NCI-H2196 treated with DMSO at 0.1 percent for 48 hours (cell line): ENCODE measurements around the gene GUCY1A2.
"Not testable (repeated sequence)": the region's sequence is repeated elsewhere in the genome, so short reads cannot be mapped to it uniquely, and the experiment has no call there.

Experiments used
- DNase-seq: peaks from one replicate; lab custom pipeline; 2025; ENCODE audit not compliant: unreplicated experiment; lab: John Stamatoyannopoulos, UW

The GUCY1A2 gene, protein sequence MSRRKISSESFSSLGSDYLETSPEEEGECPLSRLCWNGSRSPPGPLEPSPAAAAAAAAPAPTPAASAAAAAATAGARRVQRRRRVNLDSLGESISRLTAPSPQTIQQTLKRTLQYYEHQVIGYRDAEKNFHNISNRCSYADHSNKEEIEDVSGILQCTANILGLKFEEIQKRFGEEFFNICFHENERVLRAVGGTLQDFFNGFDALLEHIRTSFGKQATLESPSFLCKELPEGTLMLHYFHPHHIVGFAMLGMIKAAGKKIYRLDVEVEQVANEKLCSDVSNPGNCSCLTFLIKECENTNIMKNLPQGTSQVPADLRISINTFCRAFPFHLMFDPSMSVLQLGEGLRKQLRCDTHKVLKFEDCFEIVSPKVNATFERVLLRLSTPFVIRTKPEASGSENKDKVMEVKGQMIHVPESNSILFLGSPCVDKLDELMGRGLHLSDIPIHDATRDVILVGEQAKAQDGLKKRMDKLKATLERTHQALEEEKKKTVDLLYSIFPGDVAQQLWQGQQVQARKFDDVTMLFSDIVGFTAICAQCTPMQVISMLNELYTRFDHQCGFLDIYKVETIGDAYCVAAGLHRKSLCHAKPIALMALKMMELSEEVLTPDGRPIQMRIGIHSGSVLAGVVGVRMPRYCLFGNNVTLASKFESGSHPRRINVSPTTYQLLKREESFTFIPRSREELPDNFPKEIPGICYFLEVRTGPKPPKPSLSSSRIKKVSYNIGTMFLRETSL

DNA sequence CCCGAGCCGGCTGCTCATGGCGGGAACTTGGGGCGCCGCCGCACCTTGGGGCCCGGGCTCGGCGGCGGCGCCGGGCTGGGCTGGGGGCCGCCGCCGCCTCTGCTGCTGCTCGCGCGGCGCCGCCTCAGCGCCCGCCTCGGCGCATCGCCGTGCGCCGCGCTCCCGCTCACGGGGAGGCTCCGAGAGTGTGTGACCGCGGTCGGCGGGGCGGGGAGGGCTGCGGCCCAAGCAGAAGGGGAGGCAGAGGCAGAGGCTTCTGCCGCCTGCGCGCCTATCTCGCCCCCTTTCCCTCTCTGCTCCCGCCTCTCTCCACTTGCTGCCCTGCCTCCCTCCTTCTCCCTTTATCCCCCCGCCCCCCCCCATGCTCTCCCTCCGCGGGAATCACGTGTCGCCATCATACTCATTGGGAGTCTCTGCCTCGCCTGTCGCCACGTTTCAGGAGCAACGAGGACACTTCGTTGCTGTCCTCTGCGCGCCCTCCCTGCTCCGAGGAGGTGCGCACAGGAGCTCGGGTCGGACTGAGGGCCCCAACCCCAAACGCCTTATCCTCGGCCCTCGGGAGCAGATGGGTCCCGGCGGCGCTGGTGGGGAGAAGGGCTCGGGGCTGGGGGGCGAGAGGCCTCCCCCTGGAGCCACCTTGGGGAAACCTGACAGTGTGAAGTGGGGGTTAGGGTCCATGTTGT, at the start of gene GUCY1A2:
TSS of gene GUCY1A2 (minus strand) at position 258 of the 683 bp plus-strand sequence. CDS start 421 bp downstream, outside the sequence.
- DNase-seq: peak; percentile 27

DNA sequence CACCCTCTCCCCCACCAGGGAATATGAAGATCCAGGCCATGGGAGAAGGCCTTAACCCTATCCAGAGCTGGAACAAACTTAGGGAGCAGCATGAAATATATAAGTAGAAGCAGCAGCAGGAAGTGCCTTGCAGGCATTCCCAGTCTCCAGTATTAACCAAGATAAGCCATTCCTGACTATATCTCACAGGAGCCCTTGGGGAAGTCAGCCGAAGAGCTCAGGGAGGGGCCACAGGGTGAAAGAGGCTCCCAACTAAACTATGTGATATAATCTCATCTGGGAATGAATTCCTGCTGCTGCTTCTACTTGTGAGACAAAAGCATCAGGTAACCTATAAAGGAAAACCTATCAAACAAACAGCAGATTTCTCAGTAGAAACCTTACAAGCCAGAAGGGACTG, 36.1 kb upstream of the GUCY1A2 start:
- no peak for DNase-seq

DNA sequence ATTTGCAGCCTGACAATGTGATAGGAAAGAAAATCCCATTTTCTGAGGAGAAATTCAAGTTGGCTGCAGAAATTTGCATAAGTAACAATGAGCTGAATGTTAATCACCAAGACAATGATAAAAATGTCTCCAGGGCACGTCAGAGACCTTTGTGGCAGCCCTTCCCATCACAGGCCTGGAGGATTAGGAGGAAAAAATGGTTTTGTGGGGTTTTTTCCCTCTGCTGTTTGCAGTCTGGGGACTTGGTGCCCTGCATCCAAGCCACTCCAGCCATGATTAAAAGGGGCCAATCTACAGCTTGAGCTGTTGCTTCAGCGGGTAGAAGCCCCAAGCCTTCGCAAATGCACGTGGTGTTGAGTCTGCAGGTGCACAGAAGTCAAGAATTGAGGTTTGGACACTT, 33.1 kb upstream of the GUCY1A2 start:
- DNase-seq: not testable (repeated sequence)

DNA sequence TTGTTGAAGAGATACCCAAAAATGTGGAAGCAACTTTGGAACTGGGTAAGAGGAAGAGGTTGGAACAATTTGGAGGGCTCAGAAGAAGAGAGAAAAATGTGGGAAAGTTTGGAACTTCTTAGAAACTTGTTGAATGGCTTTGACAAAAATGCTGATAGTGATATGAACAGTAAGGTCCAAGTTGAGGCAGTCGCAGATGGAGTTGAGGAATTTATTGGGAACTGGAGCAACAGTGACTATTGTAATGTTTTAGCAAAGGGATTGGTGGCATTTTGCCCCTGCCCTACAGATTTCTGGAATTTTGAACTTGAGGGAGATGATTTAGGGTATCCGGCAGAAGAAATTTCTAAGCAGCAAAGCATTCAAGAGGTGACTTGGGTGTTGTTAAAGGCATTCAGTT, 32.6 kb upstream of the GUCY1A2 start:
- DNase-seq: not testable (repeated sequence)

DNA sequence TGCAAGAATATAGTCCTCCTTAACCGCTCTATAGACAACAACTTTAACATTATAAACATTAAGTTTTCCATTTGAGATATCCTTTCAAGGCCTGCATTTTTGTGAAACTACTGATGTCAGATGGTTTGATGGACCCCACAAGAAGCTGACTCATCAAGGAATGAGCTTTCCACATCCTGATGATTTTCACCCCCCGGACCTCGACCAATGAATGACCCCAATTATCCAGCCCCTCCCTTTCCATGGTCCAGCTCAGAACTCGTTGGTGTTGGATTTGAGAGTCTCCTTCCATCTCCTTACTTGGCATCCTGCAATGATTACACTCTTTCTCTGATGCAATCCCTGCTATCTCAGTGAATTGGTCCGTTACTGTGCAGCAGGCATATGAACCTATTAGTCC, 31.8 kb upstream of the GUCY1A2 start:
- DNase-seq: no peak

DNA sequence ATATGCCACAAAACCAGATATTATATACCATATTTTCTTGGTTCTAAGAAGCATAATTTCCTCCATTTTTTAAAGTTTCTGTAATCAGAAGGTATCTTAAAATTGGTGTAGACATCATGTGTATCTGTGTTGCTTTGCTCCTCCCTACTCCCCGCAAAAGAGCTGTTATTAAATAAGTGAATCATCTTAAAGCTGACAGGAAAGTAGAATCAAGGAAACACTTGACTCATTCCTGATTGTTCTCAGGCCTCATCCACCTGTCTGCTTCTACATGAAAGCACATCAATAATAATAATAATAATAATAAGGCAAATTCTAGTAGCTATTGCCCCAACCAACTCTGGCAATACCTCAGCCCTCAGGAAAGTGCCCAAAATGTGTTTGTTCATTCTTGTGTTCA, 26.2 kb upstream of the GUCY1A2 start:
- DNase-seq: no peak

DNA sequence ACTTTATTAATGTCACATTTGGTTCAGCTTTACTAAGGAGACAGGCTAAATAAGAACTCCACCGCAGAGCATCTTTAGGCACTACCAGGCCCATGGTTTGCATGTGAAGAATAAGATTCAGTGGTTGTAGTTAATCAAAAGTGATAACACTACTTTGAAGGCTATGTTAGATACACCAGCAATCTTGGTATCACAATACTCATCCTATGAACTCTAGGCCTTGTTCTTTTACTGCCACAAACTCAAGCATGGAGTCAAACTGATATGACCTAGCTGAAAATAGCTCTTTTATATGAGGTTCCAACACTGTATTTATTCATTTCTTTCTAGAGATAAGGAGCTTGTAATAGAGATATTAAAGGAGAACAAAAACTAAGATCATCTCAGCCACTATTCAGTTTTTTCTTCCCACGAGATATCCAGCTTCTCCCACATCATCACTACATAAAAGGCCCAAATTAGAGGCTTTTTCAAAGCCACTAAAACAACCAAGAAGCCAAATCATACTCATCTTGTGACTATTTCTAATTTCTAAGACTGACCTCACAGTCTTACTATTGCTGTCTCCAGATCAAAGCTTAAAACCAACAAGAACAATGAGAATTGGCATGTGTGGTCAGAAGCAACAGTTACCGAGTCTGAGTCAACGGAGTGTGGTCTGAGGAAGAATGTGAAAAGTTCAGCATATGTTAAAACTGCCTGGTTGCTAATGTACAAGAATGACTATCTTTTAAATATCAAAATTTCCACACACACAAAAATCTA, 25.1 kb upstream of the GUCY1A2 start:
- no peak for DNase-seq

DNA sequence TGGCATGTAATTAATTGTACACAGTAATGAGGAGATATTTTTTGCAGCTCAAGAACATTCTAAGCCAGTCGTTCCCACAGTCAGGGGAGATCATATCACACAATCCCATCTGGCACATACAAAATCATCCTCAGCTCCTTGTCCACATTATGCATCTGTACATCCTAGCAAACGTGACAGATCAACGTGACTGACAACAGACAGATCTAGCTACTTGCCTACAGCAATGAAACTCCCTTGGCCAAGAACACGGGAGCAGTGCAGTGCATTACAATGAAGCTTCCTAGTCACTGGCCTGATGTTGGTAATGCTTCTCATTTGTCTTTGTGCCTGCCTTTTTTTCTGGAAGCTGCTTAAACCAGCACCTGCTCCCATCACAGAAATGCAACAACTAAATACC, 24.5 kb upstream of the GUCY1A2 start:
- no peak for DNase-seq

DNA sequence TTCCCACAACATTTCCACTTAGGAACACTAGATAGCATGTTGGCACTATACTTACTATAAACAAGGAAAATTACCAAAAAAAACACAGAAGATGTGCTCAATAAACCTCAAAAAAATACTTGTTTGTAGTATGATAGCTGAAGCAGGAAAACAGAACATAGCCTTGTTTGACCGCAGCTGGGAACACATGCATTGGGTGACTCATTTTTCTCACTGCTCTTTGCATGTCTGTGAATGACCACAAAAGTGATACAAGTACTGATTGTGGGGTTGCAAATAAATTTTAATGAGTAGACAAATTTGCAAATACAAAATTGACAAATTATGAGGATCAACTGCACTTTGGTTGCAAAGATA, 22.8 kb upstream of the GUCY1A2 start:
- DNase-seq: no peak

DNA sequence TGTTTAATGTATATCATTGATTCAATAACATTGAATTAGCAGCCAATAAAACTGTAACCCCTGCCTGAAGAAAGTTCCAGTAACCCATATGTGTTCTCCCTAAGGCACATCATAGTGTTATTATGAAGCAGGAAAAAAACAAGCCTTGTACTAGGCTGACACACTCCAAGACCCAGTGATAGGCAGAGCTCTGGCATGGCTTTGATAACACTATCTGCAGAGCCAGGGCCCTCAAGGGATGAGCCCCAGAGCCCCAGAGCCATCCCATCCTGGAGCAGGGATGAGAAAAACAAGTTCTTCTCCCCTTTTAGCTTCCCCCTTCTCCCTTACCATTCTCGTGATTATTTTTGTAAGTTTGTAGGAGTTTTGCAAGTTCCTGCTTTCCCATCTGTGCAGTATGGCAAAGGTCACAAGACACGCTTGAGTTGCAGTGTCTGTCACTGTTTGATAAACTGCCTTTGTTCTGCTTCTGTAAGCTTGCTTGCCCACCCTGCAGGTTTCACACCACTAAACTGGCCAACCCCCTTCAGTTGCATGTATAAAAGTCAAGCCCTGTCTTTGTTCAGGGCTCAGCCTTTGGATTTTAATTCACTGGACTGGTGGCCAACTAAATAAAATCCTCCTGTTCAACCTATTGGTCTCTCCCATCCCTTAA, 22.3 kb upstream of the GUCY1A2 start:
- no peak for DNase-seq

DNA sequence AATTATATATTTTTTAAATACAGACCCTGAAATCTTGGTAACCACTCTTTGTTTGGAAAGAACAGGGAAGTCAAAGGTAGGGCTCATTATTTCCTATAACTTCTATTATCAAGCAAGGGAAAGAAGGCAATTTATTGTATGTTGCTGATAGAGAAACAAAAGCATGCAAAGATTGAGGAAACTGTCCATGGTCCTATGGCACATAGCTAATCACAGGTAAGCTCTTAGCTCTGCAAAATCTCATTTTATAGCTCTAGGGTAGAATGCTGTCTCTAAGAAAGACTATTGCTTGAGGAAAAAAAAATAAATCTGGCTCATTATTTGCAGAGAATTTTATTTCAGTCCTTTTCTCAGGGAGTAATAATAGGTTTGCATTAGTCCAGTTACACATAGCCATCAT, 7.4 kb upstream of the GUCY1A2 start:
- DNase-seq: no peak

DNA sequence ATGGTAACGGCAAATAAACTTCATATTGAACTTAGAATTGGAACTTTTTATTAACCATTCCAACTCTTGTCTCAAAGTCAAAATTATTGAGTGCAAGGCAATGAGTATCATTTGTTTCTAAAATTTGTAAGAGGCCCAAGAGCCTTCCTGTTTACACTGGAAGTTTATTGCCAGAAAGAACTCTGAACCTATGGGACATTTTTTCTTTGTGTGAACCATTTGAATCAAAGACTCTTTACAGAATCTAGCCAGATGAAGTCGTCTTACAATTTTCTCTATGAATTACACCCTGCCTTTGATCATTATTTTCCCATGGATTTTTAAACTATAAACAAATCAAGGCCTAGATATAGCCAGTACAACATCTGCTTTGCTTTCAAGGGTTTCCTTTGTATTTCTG, 2.3 kb upstream of the GUCY1A2 start:
- DNase-seq: no peak

DNA sequence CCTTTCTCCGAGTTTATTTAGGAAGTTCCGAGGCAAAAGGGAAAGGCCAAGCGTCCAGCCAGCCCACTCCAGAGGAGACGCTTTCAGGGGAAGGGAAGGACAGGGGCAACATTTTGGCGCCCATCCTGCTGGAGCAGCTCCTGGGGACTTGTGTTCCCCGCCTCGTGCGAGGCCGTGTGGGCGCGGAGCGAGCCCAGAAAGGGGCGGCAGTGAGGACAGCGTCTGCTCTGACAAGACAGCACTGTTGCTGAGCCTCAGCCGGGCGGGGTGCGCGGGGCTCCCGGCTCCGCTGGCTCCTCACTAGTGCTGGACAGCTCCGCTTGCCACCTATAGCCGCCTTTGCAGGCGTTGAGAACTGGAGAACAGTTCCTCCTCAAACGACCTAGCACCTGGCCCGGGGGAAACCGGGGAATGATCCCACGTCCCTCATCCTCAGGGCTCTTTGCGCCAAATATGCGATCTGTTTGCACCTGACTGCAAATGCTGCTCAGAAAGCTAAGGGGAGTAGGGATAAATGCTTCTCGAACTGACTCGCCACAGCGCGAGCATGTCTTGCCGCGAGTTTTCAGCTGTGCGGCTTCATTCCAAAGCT, 722 bp upstream of the GUCY1A2 start:
- no peak for DNase-seq

DNA sequence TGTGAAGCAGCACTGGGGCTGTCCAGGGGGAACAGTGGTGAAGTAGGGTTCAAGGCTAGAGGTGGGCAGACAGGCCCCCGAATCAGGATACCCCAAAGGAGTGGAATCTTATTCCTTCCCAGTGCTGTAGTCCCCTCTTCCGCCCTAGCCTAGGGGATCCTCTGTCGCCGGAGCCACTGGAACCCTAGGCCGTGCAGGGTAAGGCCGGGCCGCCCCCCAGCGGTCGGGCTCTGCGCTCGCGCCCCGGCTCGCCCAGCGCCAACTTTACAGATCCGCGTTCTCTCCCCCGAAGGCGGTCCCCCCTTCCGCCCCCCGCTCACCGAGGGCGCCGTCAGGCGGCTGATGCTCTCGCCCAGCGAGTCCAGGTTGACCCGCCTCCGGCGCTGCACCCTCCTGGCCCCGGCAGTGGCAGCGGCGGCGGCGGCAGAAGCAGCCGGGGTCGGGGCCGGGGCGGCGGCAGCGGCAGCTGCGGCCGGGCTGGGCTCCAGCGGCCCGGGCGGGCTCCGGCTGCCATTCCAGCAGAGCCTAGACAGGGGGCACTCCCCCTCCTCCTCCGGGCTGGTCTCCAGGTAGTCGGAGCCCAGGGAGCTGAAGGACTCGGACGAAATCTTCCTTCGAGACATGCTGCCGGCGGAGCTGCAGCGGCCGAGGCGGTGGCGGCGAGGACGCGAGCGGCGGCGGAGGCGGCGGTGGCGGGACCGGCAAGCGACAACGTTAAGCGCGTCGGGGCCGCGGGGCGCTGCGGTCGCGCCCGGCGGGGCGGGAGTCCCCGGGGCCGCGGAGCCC, 650 bp downstream of the GUCY1A2 start:
- peak; percentile 34 for DNase-seq

DNA sequence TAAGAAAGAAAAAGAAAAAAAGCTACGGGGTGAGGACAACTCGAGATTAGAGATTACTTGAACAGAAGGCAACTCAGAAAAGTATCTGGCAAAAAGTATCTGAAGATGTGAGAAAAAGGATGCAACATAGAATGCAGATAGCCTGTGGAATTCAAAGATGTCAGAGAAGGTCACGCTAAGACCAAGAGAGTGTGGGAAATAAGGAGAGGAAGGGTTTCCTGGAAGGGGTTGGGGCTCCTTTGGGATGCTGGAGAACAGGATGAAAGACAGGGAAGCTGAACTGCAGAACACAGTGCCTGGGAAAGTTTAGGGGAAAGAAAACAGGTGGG, 1.2 kb downstream of the GUCY1A2 start:
- no peak for DNase-seq

DNA sequence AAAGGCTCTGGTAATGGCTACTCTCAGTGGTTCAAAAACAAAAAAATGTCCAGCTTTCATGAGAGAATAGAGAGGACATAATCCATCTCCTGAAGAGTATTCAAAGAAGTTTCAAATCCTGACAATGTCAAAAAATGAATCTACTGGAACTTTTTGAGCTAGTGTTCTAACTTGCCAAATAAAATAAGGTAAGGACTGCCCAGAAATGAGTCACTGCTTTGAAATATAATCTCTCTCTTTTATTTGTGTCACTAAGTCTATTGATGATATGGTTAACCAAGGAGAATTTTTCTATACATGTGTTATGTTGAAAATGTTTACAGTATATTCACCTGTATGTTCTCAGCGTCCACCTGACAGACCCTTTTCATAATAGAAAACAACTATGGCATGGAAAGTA, 3.4 kb downstream of the GUCY1A2 start:
- DNase-seq: no peak

DNA sequence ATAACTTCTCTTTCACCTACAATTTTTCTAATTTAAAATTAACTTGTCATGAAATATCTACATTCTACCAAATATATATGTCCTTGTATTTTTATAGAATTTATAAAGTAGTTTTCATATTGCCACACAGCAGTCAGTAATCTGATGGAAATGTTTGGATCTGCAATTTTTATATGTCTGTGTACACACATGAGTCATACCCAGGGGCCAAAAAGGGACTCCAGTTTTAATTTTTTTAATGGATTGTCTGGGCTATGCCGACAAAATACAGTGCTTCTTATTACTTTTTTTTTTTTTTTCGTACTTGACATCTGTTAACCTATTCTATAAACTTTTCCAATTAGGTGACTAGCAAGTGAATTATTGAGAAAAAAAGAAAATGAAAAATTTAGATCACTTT, 6.3 kb downstream of the GUCY1A2 start:
- DNase-seq: no peak

DNA sequence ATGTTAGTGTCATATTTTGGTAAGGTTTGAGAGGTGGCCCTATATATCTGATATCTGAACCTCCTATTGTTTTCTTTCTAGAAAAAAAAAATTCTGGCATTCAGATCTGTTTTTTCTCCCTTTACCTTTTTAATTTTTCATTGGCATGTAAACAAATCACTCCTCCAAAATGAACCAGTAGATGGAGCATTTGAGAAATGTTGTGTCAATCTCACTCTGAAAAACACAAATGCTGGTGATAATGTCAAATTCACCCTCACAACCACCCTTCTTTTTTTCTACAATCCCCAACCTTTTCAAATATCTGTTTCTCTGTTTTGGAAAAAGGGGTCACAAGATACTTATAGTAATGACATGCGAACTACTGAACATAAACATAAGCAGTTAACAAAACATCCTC, 9.1 kb downstream of the GUCY1A2 start:
- no peak for DNase-seq

DNA sequence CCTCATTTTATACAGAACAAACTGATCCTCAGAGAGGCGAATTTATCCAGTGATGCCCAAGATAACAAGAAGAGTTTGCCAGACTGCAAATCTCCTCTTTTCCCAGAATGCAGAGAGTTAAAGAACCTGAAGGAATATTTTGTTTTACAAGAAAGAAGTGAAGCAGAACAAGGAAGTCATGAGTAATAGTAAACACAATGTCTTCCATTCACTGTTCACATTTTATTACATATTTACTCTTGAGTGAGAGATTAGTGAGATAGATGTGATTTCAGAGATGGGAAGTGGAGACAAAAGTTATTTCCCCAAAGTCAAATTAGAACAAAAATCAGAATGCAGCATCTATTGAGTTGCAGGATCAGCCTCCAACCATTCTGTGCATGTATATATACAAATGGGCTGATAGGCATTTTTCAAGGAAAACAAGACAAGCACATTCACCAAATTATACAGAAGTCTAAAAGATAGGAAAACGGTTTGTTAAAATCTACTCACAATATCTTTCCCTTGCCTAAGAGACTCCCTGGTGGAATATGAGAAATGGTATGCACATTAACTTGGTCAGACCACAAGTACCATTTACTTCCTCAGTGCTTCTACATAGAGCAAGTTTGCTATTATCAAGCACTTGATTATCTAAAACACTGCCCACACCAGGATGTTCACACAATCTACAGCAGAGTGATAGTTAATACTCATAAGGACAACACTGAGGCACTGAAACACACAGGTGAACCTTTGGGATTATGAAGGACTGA, 12.0 kb downstream of the GUCY1A2 start:
- DNase-seq: no peak
